Stimulated activated CD4-positive, alpha-beta T cell treated with anti-CD3 and anti-CD28 coated beads, Interleukin-12 subunit alpha, Interleukin-12 subunit beta, amount 100 ng/mL, for 4 hours (primary cell): ENCODE measurements around the gene SYNPO2.
"Not testable (repeated sequence)": the region's sequence is repeated elsewhere in the genome, so short reads cannot be mapped to it uniquely, and the experiment has no call there.

ENCODE experiments used
- DNase-seq: peaks from one replicate; pipeline ENCODE4 v3.0.0-alpha.2; 2020

The SYNPO2 gene, protein sequence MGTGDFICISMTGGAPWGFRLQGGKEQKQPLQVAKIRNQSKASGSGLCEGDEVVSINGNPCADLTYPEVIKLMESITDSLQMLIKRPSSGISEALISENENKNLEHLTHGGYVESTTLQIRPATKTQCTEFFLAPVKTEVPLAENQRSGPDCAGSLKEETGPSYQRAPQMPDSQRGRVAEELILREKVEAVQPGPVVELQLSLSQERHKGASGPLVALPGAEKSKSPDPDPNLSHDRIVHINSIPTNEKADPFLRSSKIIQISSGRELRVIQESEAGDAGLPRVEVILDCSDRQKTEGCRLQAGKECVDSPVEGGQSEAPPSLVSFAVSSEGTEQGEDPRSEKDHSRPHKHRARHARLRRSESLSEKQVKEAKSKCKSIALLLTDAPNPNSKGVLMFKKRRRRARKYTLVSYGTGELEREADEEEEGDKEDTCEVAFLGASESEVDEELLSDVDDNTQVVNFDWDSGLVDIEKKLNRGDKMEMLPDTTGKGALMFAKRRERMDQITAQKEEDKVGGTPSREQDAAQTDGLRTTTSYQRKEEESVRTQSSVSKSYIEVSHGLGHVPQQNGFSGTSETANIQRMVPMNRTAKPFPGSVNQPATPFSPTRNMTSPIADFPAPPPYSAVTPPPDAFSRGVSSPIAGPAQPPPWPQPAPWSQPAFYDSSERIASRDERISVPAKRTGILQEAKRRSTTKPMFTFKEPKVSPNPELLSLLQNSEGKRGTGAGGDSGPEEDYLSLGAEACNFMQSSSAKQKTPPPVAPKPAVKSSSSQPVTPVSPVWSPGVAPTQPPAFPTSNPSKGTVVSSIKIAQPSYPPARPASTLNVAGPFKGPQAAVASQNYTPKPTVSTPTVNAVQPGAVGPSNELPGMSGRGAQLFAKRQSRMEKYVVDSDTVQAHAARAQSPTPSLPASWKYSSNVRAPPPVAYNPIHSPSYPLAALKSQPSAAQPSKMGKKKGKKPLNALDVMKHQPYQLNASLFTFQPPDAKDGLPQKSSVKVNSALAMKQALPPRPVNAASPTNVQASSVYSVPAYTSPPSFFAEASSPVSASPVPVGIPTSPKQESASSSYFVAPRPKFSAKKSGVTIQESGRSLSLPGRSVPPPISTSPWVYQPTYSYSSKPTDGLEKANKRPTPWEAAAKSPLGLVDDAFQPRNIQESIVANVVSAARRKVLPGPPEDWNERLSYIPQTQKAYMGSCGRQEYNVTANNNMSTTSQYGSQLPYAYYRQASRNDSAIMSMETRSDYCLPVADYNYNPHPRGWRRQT

DNA sequence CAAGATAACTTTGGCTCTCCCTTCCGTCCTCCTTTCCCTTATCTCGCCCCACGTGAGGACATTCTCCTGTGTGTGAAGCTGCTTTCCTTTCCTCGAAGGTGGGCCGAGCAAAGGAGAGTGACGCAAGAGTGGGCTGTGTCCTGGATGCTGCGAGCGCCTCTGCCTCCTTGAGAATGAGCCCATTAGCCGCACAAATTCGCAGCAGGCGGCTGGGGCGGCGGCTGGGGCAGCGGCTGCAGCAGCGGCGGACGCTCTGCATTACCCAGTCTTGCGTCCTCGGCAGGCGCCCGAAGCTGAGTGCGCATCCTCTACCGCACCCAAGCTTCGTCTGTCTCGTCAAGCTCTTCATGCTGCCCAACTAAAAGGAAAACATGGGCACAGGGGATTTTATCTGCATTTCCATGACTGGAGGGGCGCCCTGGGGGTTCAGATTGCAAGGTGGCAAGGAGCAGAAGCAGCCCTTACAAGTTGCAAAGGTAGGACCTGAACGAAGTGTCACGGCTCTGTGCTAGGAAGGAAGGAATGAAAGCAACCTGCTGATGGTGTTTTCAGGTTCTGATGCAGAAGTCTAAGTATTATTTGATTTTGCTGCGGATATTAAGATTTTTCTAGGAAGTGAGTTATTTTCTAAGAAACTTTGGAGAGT lies at the start of gene SYNPO2:
Gene SYNPO2, plus strand, starts transcription at position 189 of the 646 bp plus-strand sequence. Its CDS starts 183 bp downstream, at position 372.
- peak; percentile 10 for DNase-seq

DNA sequence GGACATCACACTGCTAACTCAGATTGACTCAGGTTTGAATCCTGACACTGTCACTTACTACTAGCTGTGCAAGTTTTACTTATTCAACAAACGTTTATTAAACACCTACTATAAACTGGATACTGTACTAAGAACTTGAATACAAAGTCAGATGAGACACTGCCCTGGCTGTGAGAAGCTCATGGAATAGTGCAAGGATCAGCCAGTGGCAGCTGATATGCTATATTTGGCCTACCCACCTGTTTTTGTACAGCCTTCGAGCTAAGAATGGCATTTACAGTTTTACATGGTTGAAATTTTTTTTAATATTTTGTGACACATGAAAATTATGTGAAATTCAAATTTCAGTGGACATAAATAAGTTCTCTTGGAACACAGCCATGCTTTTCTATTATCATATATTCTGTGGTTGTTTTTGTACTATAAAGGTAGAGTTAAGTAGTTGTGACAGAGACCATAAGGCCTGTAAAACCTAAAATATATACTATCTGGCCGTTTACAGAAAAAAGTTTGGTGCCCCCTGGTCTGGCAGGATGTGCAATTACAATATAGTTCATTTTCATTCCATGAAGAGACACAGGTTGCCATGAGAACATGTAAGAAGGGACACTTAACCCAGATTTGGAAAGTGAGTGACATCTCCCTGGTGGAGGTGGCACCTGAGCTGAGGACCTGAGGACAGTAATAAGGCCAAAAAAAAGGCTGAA lies 49.3 kb upstream of the SYNPO2 start:
- DNase-seq, result no peak

DNA sequence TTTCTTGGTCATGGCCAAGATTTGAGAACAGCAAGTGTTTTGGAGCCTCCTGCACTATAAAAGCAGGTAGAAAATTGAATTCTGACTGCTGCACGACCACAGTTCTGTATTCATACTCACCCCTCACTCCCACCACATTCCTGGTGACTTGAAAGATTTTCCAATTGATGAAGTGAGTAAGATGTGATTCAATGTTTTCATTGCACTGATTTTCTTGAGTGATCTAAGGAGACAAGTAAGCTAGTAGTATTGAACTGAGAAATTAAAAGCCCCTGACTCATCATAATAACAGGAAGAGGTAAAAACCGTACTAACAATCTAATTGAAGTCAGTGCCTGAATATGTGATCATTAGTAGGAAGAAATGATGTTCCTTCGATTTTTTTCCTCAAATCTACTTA lies 46.6 kb upstream of the SYNPO2 start:
- no peak for DNase-seq

DNA sequence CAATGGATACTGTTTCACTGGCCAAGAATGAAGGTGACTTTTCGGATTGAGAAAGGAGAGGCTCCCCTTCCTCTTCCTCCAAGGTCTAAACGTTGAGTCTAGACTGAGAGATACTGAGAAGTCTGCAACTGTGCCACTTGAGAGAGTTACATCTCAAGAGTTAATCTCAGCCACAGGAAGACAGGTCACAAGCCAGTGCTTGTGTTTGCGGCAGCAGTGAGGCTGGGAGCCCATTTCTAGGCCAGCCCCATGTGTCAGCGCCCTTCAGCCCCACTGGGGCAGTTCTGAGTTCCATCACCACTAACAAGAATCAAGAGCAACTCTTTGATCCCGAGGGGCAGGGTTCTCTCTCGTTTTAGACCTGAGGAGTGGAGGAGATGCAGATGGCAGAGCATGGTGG lies 45.4 kb upstream of the SYNPO2 start:
- DNase-seq, result no peak

DNA sequence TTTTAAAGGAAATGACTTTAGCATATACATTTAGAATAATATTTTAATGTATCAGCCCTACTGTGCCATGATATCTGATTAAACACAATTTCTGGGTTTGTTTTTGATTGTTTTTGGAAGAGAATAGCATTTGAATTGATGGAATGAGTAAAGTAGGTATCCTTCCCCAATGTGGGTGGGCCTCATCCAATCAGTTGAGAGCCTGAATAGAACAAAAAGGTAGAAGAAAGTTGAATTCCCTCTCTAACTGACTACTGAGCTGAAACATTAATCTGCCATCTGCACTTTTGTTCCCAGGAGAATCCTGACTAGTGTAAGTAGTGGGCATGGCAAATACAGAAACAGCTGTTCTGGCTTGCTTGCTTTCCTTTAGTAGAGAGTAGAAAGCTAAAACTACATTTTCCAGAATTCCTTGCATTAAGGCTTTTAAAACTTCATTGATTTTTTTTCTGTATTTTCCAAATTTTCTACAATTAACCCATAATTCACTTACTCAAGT lies 43.1 kb upstream of the SYNPO2 start:
- DNase-seq, result no peak

DNA sequence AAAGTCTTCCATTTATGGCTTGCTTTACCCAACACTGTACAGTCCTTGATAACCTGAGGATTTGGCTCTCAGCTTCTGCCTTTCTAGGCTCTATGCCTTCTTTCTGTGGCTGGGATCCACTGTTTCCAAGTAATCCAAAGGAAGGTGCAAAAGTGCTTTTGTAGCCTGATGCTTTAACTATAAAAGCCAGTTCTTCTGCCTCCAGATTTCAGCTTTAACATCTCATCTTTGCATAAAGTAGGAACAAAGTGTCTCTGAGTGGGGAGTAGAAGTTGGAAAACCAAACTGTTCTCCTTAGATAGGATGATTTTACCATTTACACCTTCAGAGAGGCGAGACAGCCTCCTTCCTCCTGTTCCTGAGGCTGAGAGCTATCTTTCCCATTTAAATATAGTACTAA lies 41.7 kb upstream of the SYNPO2 start:
- no peak for DNase-seq

DNA sequence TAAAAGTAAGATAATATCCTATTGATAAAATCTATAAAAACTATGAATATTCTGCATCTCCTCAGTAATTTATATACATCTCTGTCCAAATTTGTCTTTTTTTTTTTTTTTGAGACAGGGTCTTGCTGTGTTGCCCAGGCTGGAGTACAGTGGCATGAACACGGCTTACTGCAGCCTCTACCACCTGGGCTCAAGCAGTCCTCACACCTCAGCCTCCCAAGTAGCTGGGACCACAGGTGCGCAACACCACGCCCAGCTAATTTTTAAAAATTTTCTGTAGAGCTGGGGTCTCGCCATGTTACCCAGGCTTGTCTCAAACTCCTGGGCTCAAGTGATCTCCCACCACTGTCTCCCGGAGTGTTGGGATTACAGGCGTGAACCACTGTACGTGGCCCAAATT lies 40.4 kb upstream of the SYNPO2 start:
- DNase-seq, result no peak

DNA sequence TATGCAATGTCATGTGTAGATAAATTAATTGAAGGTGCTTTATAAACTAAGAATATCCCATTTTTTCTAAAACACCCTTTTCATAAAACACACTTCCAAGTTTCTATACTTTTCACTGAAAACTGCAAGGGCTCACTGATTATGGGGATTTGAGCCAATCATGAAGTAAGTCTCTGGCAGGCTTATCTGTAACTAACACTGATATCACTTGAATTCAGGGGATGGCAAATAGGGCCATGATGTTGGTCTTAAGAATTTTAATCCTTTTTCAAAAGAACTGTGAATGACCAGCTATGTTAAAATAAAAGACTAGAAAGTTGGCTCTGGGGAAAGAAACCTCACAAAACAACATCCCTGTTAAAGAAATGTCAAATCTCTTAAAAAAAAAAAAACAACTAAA lies 39.8 kb upstream of the SYNPO2 start:
- no peak for DNase-seq

DNA sequence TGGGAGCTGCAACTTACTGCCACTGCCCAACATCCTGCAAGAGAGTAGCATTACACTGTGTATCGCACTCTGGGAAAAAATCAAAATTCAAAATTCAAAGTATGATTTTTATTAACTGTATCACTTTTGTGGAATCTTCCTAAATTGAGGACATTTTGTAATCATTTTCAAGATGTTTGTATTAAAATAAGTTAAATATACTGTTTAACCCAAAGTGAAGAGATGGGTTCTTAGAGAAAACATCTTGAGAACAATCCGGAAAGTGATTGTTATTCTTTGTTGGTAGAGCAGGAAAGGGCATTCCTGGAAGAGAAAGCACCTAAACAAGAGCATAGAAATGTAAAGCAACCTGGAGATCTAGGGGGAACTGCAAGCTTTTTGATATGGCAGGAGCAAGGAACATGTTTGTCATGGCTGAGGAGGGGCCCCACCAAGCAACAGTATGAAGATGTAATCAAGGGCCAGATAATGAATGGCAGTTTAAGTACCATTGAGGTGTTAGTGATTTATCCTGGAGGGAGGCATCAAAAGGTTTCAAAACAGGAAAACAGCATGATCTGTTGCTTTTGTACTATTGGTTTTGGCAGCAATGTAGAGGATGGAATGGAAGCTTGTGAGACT lies 38.7 kb upstream of the SYNPO2 start:
- no peak for DNase-seq

DNA sequence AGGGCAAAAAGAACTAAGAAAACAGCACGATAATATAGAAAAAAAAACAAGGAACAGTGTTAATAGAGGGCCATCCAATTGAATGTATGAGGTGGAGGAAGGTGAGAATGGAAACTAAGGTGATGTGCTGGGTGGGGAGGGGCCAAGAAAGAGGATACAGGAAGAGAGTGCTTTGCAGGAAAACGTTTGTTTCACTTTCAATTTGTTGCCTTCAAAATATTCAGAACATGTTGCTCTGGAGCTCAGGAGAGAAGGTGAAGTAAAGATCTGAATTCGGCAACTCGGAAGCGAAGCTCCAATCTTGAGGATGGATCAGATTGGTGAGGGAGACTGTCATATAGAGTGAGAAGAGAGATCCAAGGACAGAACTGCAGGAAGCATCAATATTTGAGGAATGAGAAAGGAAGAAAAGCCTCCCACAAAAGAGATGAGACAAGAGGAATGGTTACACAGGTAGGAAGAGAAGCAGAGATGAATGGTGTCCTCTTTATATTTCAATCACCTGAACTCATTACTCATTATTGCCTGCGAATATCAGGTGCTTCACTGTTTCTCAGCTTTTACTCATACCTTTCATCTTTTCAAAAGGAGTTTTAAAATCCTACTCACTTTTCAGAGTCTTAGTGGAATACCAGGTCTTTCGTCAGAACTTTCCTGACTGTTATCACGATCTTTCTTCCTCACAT lies 38.0 kb upstream of the SYNPO2 start:
- DNase-seq, result no peak

DNA sequence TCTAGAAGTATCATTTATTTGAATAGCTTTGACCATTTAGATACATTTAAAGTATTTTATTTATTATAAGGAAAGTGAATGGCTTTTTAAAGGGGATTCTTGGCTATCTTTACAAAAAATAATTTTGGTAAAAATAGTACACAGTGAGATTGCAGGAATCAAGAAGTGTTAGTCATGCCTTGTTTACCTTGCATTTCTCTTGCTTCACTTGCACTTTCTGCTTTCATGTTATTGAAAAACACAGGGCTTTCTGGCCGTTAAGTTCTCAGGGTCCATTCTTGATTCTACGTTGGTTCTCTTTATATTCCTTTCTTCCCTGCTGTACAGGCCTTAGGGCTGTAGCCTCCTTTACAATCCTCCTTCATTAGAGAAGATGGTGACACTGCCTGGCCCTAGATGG lies 30.9 kb upstream of the SYNPO2 start:
- no peak for DNase-seq

DNA sequence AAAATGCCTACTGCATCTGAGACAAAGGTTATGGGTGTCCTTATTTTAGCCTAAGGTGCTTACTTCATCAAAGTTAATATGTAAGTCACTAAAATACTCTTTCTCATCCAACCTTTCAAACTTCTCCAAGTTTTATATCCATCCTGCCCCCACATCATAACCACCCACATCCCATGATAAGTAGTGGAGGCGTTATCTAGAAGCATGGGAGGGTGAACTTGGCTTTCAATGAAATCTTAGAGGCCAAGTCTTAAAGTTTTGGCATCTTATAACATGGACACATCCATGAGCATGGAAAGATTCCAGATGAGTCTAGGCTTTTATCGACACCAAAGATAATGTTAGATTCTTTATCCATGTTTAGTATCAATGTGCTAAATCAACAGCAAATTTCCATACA lies 29.9 kb upstream of the SYNPO2 start:
- DNase-seq, result no peak

DNA sequence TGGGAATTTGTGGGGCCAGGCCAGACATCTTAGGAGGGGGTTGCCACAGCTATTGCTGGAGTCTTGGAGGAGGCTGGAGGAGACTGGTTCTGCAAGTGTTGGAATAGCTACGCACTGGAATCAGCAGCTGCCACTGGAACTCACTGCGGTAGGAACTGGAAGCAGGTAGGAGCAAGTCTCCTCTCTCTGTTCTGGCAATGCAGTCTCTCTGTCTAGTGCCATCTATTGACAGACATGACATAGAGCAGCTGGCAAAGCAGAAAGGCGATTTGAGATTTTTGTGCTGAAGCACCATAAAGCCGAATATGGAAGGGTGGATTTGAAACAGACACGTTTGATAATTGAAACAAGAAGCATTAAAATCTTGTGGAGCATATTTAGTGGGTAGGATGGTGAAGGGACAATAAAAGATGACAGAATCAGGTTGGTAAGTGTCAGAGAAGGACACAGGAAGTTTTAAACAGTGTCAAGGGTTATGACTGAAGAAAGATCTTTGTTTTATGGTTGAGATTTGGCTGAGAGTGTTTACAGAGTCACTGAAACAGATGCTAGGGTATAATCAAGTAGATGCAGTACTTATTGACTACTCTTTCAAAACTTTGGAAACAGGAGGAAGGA lies 23.5 kb upstream of the SYNPO2 start:
- DNase-seq, result no peak

DNA sequence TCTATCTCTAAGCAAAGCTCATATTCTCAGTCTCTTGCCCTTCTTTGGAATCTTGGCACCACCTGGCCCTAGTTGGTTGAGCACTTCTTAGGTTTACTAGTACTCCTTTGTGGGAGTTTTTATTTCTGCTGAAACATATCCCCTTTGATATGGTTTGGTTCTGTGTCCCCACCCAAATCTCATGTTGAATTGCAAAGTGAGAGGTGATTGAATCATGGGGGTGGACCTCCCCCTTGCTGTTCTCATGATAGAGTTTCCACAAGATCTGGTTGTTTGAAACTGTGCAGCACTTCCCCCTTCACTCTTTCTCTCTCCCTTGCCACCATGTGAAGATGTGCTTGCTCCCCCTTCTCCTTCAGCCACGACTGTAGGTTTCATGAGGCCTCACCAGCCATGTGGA lies 22.2 kb upstream of the SYNPO2 start:
- no peak for DNase-seq

DNA sequence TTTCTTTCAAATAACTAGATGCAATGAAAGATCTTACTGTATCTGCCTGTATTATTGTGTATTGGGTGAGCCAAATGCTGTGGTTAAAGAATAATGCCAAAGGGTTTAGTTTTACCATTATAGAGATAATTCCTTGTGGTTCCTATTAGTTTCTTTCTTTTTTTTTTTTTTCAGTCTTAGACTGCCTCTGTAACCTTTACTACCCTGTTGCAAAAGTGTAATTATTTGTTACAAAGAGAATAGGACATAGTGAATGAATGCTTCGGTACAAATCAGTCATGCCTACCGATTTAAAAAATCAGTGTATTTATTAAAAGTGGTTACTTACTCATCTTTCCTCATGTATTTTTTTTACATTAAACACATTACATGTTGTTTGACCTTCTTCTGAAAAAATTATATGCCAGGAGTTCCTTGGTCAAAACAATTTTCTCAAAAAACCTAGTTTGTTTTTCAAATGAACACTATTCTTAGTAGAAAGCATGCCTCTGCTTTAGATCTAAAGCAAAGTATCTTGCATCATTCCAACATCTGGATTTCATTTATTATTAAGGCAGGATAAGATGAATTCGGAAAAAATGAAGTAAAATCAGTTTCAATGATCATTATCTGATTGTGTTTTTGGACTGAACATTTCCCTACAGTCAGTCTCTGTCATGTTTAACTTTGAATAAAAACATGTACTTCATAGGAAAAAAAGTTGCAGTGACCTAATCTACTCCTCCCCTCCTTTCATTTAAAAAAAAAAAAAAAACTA lies 21.2 kb upstream of the SYNPO2 start:
- no peak for DNase-seq

DNA sequence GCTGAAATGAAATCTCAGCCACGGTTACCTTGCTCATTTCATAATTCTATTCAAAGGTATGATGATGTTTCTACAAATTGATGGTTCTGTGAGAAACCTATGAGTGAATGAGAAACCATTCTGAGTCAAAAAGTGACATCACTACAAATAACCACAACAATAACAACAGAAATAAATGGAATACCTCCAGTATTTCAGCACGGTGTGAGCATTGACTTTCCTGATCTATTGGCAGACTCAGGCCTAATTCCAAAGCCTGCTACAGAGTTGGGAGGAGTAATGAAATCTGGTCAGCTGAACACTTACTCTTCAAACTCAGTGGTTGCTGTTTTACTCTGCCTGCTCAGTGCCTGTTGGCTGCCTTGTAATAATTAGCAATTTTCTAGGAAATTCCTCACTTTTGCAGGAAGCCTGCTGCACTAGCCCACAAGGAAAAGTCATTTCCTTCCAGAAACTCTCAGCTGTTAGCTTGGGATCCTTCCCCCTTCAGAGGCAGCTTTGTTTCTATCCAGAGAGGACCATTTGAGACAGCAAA lies 18.8 kb upstream of the SYNPO2 start:
- no peak for DNase-seq

DNA sequence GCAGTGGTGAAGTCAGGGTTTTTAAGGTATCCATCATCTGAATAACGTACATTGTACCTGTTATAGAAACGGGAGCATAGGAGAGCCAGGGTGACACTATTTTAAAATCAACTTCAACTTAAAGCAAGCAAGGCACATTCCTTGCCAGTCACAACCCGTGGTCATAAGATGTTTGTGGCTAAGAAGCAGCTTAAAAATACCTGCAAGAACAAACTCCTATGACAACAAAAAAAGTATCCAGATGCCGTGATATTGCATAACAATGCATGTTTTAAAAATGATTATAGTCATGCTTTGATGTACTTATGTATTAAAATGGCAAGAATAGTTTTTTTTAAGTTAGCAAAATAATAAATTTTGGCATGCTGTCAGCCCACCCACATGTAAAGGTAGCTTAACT lies 16.5 kb upstream of the SYNPO2 start:
- no peak for DNase-seq

DNA sequence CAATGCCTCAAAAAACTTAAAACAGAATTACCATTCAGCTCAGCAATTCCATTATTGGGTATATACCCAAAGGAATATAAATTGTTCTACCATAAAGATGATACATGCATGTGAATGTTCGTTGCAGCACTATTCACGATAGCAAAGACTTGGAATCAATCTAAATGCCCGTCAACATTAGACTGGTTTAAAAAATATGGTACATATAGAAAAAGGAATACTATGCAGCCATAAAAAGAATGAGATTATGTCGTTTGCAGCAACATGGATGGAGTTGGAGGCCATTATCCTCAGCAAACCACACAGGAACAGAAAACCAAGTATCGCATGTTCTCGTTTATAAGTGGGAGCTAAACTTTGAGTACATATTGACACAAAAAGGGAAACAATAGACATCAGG lies 10.9 kb upstream of the SYNPO2 start:
- no peak for DNase-seq

DNA sequence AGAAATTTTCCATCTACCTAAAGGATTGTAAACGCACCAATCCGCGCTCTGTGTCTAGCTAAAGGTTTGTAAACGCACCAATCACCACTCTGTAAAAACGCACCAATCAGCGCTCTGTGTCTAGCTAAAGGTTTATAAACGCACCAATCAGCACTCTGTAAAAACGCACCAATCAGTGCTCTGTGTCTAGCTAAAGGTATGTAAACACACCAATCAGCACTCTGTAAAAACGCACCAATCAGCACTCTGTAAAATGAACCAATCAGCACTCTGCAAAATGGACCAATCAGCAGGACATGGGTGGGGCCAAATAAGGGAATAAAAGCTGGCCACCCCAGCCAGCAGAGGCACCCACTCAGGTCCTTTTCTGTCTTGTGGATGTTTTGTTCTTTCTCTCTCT lies 10.1 kb upstream of the SYNPO2 start:
- not testable (repeated sequence) for DNase-seq
